Spinal cord (tissue), 10 donors: ENCODE results near the gene TAS2R40. TPM values are rescaled to one million over a fixed set of nuclear protein-coding genes. Genes with fewer than 3 reads are reported as not detected.
"Not testable (repeated sequence)": the region's sequence is repeated elsewhere in the genome, so short reads cannot be mapped to it uniquely, and the experiment has no call there.

ENCODE experiments used
- DNase-seq, 6 donors: peaks; one replicate each; pipeline versions ENCODE4 v3.0.0 to v3.0.0-alpha.2; 2013 to 2015; ENCODE audit warnings: low spot score in 6 of 6, low read depth in 4 of 6
- H3K27ac ChIP-seq: one replicate; pipeline ENCODE4 v1.5.1; 2013; ENCODE audit warnings: low read depth, low read length, control low read depth
- H3K27me3 ChIP-seq: one replicate; pipeline ENCODE4 v1.6.1; 2013; ENCODE audit warnings: low read length; ENCODE audit not compliant: control insufficient read depth, insufficient read depth
- H3K36me3 ChIP-seq: one replicate; pipeline ENCODE4 v1.6.1; 2013; ENCODE audit warnings: low read length; ENCODE audit not compliant: control insufficient read depth, insufficient read depth
- H3K4me1 ChIP-seq: one replicate; pipeline ENCODE4 v1.6.1; 2013; ENCODE audit warnings: low read length; ENCODE audit not compliant: control insufficient read depth, insufficient read depth
- H3K4me3 ChIP-seq: one replicate; pipeline ENCODE4 v1.5.1; 2013; ENCODE audit warnings: low read depth, low read length, control low read depth
- H3K9me3 ChIP-seq: one replicate; pipeline ENCODE4 v1.6.1; 2013; ENCODE audit warnings: low read length; ENCODE audit not compliant: control insufficient read depth, insufficient read depth
- WGBS: methylation state at CpG from one replicate; pipeline ENCODE4 v1.1.5; 2013; ENCODE audit warnings: missing lambda C conversion rate; ENCODE audit not compliant: insufficient coverage; 5-methylcytosine and 5-hydroxymethylcytosine counted together
- long read RNA-seq, 4 donors: transcript quantifications; one replicate each; lab custom pipeline, GENCODE V29; 2026
- polyA plus RNA-seq, 2 donors: library from polyadenylated mRNA; unstranded; fragments of 120-200 nt; gene quantifications; one replicate each; pipeline ENCODE4 v1.2.1, GENCODE V29; 2013; ENCODE audit not compliant: insufficient read length in 2 of 2
- total RNA-seq, 2 donors: library from RNA; depleted of rRNA in 1 of 2; stranded (reverse); fragments of 120-200 nt in 1 of 2; fragments of >200 nt in 1 of 2; gene quantifications; one replicate each; pipeline versions ENCODE4 v1.2.3 to v1.2.4, GENCODE V29; 2013 to 2014
- donor health status: healthy.

Gene TAS2R40
- total RNA-seq = not detected
- not detected for polyA plus RNA-seq
- long read RNA-seq, donor 1 = 0 reads
- long read RNA-seq, donor 2 = 0 reads
- long read RNA-seq, donor 3 = 0 reads
- long read RNA-seq, donor 4 = 0 reads

DNA sequence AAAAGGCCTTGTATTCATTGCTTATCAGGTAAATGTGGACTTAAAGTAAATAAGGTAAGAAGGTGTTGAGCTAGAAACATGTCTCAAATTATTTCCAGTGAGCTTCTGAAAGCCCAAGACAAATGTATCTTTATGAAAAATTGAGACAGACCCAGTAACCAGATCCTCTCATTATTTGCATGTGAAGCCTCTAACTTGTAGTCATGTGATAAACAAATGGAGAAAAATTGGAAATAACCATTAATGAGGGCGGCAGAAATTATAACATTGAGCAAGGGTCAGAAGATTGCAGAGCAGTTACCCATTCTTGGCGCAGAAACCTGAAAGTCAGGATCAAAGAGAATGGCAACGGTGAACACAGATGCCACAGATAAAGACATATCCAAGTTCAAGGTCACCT, at the start of gene TAS2R40:
Gene TAS2R40, plus strand, starts transcription at position 301 of the 400 bp plus-strand sequence. Its CDS starts 42 bp downstream, at position 343.
- DNase-seq = no peak
- WGBS = 100% methylated on average over 3 of the region's 3 CpGs
- Histone ChIP-seq H3K36me3 (no peaks in the 10 kb centered on the region), H3K9me3 (no peaks in the 10 kb centered on the region), H3K4me3 (no peak within 1 kb of the TSS), H3K4me1 (no peaks in the 10 kb centered on the region), H3K27me3 (no peaks in the 10 kb centered on the region), H3K27ac (no peak within 1 kb of the TSS)

DNA sequence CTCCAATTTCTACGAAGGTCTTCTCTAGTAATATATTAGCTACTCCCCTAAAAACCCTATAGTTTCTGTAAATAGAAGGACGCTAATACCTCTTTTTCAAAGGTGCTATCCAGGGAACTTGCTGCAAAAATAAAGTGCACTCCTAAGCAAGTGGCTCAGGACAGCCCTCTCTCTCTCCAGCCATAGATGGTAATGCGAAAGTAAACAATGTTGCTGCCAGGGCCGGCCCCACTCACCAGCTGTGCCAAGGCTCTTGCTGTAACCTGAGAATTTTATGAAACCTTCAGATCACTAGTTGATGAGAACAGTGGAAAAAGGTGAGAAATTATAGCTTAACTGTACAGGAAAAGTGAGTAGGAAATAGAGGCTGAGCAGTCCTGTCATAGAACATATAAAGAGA, 49.5 kb upstream of the TAS2R40 start:
- Histone ChIP-seq H3K9me3 (no peaks in the 10 kb centered on the region), H3K27me3 (no peaks in the 10 kb centered on the region), H3K36me3 (no peaks in the 10 kb centered on the region), H3K27ac (no peak overlapping the region), H3K4me1 (no peaks in the 10 kb centered on the region), H3K4me3 (no peak overlapping the region)
- WGBS = no CpG with 5 or more reads among the region's 4 CpGs
- peak in 1 of 6 donors; percentile 4 for DNase-seq

GRCh38 chr7:143176128-143176527, 45.7 kb upstream of the TAS2R40 start:
- no peaks in the 10 kb centered on the region for H3K9me3 ChIP-seq
- no peaks in the 10 kb centered on the region for H3K27me3 ChIP-seq
- no peak for DNase-seq
- no peak overlapping the region for H3K27ac ChIP-seq
- H3K4me1 ChIP-seq = no peaks in the 10 kb centered on the region
- no peak overlapping the region for H3K4me3 ChIP-seq
- no peaks in the 10 kb centered on the region for H3K36me3 ChIP-seq
- whole genome bisulfite sequencing = 100% methylated on average over 2 of the region's 5 CpGs

DNA sequence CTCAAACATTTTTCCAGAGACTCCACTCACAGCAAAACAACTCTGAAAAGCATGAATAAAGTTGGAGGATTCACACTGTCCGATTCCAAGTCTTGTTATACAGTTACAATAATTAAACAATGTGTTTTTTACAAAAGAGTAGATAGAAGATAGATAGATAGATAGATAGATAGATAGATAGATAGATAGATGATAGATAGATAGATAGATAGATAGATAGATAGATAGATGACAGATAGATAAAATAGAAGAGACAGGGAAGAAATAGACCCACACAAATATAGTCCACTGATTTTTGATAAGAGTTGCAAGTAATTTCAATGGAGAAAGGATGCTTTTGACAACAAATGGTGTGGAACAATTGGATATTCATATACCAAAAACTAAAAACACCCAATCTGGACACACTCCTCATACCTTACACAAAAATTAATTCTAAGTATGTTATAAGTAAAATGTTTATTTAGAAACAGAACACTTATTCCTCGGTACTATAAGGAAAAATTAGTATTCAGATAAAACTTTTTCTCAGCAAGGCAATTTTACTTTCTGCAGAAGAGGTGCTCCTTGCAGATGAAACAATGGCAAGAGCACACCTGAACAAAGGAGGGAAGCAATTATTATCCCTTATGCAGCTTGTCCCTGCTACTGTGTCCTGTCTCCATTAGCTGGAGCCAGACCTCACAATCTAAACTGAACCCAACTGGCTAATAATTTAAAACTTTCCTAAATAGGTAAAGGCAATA, 44.3 kb upstream of the TAS2R40 start:
- Histone ChIP-seq H3K27ac (no peak overlapping the region), H3K4me1 (no peaks in the 10 kb centered on the region), H3K9me3 (no peaks in the 10 kb centered on the region), H3K4me3 (no peak overlapping the region), H3K27me3 (no peaks in the 10 kb centered on the region), H3K36me3 (no peaks in the 10 kb centered on the region)
- no CpG with 5 or more reads among the region's 2 CpGs for WGBS
- no peak for DNase-seq

- not testable (repeated sequence) for H3K27me3 ChIP-seq, H3K4me3 ChIP-seq, H3K27ac ChIP-seq, H3K9me3 ChIP-seq, H3K36me3 ChIP-seq, DNase-seq, H3K4me1 ChIP-seq
- no CpG with 5 or more reads among the region's 4 CpGs for WGBS
Measured at GRCh38 chr7:143180771-143181170, 41.1 kb upstream of the TAS2R40 start.

DNA sequence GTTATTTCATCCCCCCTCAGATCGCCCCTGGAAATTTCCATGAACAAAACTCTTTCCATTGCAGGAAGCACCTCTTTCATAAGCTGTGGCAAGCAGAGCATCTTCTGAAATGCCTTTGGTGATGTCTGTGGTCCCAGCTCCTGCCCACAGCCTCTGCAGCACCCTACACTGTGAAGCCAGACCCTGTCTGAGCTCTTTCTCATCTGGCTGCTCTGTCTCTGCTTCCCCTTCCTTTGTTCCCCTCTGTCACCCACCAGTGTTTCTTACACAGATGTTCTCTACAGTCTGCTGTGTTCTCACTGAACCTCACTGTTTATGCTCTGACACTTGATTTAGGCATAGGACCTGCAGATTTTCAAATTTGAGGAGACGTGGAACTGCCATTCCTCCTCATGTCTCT, 40.5 kb upstream of the TAS2R40 start:
- Histone ChIP-seq H3K9me3 (no peaks in the 10 kb centered on the region), H3K27me3 (no peaks in the 10 kb centered on the region), H3K4me1 (no peaks in the 10 kb centered on the region), H3K4me3 (no peak overlapping the region), H3K36me3 (no peaks in the 10 kb centered on the region), H3K27ac (no peak overlapping the region)
- no peak for DNase-seq
- whole genome bisulfite sequencing = 100% methylated on average over 1 of the region's 2 CpGs

- Histone ChIP-seq H3K27me3 (no peaks in the 10 kb centered on the region), H3K9me3 (no peaks in the 10 kb centered on the region), H3K36me3 (no peaks in the 10 kb centered on the region), H3K27ac (no peak within 1 kb of the TSS), H3K4me3 (no peak within 1 kb of the TSS), H3K4me1 (no peaks in the 10 kb centered on the region)
- WGBS = no CpG with 5 or more reads among the region's 3 CpGs
- no peak for DNase-seq
Measured at GRCh38 chr7:143183024-143183423, 38.8 kb upstream of the TAS2R40 start, which contains the start of gene TAS2R39. TAS2R39 (plus strand) TSS chr7:143183419; CDS start chr7:143183419, 0 bp downstream.

GRCh38 chr7:143185551-143185950, 36.3 kb upstream of the TAS2R40 start:
- WGBS = no CpG with 5 or more reads among the region's 1 CpG
- H3K27ac ChIP-seq = no peak overlapping the region
- no peaks in the 10 kb centered on the region for H3K4me1 ChIP-seq
- no peaks in the 10 kb centered on the region for H3K36me3 ChIP-seq
- H3K27me3 ChIP-seq = no peaks in the 10 kb centered on the region
- H3K4me3 ChIP-seq = no peak overlapping the region
- H3K9me3 ChIP-seq = no peaks in the 10 kb centered on the region
- DNase-seq = no peak

DNA sequence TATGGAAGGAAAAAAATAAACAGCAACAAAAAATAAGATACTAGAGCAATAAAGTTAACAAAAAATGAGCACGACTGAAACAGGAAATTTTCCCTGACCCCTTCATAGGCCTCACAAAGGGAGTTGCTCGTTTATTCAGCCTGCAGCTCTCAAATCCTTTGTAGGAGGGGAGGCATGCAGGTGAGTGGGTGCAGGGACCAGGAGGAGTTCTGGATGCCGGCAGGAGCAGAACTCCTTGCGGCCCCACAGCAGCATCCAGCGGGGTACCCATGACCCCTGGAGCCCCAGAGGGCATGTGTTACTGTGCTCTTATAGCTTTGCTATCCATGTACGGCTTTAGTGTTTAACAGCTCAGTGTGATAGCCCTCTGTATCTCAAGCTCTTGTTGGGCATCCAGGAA, 32.8 kb upstream of the TAS2R40 start:
- WGBS = 69% methylated on average over 4 of the region's 6 CpGs
- no peak for DNase-seq
- Histone ChIP-seq H3K9me3 (no peaks in the 10 kb centered on the region), H3K36me3 (no peaks in the 10 kb centered on the region), H3K27ac (no peak overlapping the region), H3K27me3 (no peaks in the 10 kb centered on the region), H3K4me3 (no peak overlapping the region), H3K4me1 (no peaks in the 10 kb centered on the region)

DNA sequence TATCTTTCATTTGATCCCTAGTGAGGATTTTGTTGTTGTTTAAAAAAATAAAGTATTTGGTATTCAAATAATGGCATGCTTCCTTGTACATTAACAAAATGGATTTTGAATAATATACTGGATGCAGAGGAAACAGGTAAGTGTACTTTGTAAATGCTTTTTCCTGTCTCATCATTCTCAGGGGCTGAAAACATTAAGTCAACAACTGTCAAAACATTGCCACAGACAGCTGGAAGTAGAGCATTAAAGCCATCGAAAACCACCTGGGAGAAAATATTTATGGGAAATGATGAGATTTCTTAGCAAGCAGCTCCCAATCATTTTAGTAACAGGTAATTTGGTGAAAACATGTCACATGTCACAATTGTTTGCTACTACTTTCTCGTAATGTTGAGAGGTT, 28.0 kb upstream of the TAS2R40 start:
- Histone ChIP-seq H3K4me1 (no peaks in the 10 kb centered on the region), H3K27me3 (no peaks in the 10 kb centered on the region), H3K27ac (no peak overlapping the region), H3K9me3 (no peaks in the 10 kb centered on the region), H3K4me3 (no peak overlapping the region), H3K36me3 (no peaks in the 10 kb centered on the region)
- WGBS = no CpG with 5 or more reads among the region's 2 CpGs
- peak in 1 of 6 donors; percentile 38 for DNase-seq
